H9 (cell line): ENCODE measurements around the gene ZRSR2. TPM values are rescaled to one million over a fixed set of nuclear protein-coding genes. Genes with fewer than 3 reads are reported as not detected.

ENCODE experiments used
- DNase-seq: peaks from one replicate; pipeline ENCODE4 v3.0.0-alpha.2; 2017
- H2AFZ ChIP-seq: one replicate; pipeline ENCODE4 v1.6.1; 2013; ENCODE audit warnings: mild to moderate bottlenecking, low read length, control low read depth, moderate library complexity
- H2AK5ac ChIP-seq: 2 replicates; pipeline ENCODE4 v1.6.1; 2013; ENCODE audit warnings: low read length, control low read depth, mixed read lengths; ENCODE audit not compliant: insufficient read length
- H2BK120ac ChIP-seq: one replicate; pipeline ENCODE4 v1.6.1; 2013; ENCODE audit warnings: low read depth, mild to moderate bottlenecking, low read length, control low read depth, inconsistent platforms; ENCODE audit not compliant: poor library complexity, severe bottlenecking
- H2BK12ac ChIP-seq: 2 replicates; pipeline ENCODE4 v1.6.1; 2013; ENCODE audit warnings: low read length, control low read depth, mixed read lengths, low read depth; ENCODE audit not compliant: insufficient read length
- H2BK15ac ChIP-seq: 2 replicates; pipeline ENCODE4 v1.6.1; 2013; ENCODE audit warnings: low read depth, low read length, control low read depth
- H2BK20ac ChIP-seq: one replicate; pipeline ENCODE4 v1.6.1; 2013; ENCODE audit warnings: low read depth, mild to moderate bottlenecking, low read length, control low read depth, inconsistent platforms; ENCODE audit not compliant: poor library complexity, severe bottlenecking
- H2BK5ac ChIP-seq: 2 replicates; pipeline ENCODE4 v1.6.1; 2013; ENCODE audit warnings: low read length, control low read depth, mixed read lengths; ENCODE audit not compliant: insufficient read length
- H3K14ac ChIP-seq: 2 replicates; pipeline ENCODE4 v1.6.1; 2013; ENCODE audit warnings: low read length, control low read depth; ENCODE audit not compliant: insufficient read depth
- H3K18ac ChIP-seq: 2 replicates; pipeline ENCODE4 v1.6.1; 2013; ENCODE audit warnings: low read depth, mild to moderate bottlenecking, mixed read lengths, low read length, control low read depth; ENCODE audit not compliant: insufficient read length
- H3K23ac ChIP-seq: 2 replicates; pipeline ENCODE4 v1.6.1; 2013; ENCODE audit warnings: low read length, control low read depth, mixed read lengths, low read depth; ENCODE audit not compliant: insufficient read length
- H3K23me2 ChIP-seq: 2 replicates; pipeline ENCODE4 v1.6.1; 2013; ENCODE audit warnings: low read depth, mild to moderate bottlenecking, mixed read lengths, low read length, control low read depth; ENCODE audit not compliant: insufficient read length, poor library complexity, severe bottlenecking
- H3K27ac ChIP-seq: 2 replicates; pipeline ENCODE4 v1.5.1; 2013; ENCODE audit warnings: low read length, control low read depth, mixed read lengths, low read depth; ENCODE audit not compliant: insufficient read length
- H3K27me3 ChIP-seq: 2 replicates; pipeline ENCODE4 v1.6.1; 2013; ENCODE audit warnings: low read length, control low read depth, inconsistent platforms; ENCODE audit not compliant: insufficient read depth
- H3K4ac ChIP-seq: 2 replicates; pipeline ENCODE4 v1.6.1; 2013; ENCODE audit warnings: low read depth, mild to moderate bottlenecking, control low read depth, inconsistent platforms, low read length, moderate library complexity
- H3K4me1 ChIP-seq: 2 replicates; pipeline ENCODE4 v1.6.1; 2013; ENCODE audit warnings: low read length, control low read depth, inconsistent platforms; ENCODE audit not compliant: insufficient read depth
- H3K4me2 ChIP-seq: 2 replicates; pipeline ENCODE4 v1.6.1; 2013; ENCODE audit warnings: low read length, control low read depth, mixed read lengths; ENCODE audit not compliant: insufficient read length, insufficient read depth
- H3K56ac ChIP-seq: 2 replicates; pipeline ENCODE4 v1.6.1; 2013; ENCODE audit warnings: low read depth, mild to moderate bottlenecking, mixed read lengths, low read length, control low read depth; ENCODE audit not compliant: insufficient read length
- H3K79me1 ChIP-seq: 2 replicates; pipeline ENCODE4 v1.6.1; 2013; ENCODE audit warnings: low read depth, mild to moderate bottlenecking, moderate library complexity, low read length, control low read depth, inconsistent platforms; ENCODE audit not compliant: insufficient read depth, poor library complexity, severe bottlenecking
- H3K79me2 ChIP-seq: 2 replicates; pipeline ENCODE4 v1.6.1; 2013; ENCODE audit warnings: low read length, control low read depth, inconsistent platforms; ENCODE audit not compliant: insufficient read depth
- H3K9ac ChIP-seq: 2 replicates; pipeline ENCODE4 v1.6.1; 2013; ENCODE audit warnings: low read length, control low read depth, mixed read lengths; ENCODE audit not compliant: insufficient read length; ENCODE audit errors: extremely low read depth
- H3K9me3 ChIP-seq: one replicate; pipeline ENCODE4 v1.6.1; 2013; ENCODE audit warnings: low read depth, low read length, inconsistent platforms; ENCODE audit not compliant: control insufficient read depth
- H3T11ph ChIP-seq: one replicate; pipeline ENCODE4 v1.6.1; 2013; ENCODE audit warnings: mild to moderate bottlenecking, low read length, control low read depth, inconsistent platforms
- H4K20me1 ChIP-seq: one replicate; pipeline ENCODE4 v1.6.1; 2013; ENCODE audit not compliant: control insufficient read depth, insufficient read length, insufficient read depth
- H4K5ac ChIP-seq: 2 replicates; pipeline ENCODE4 v1.6.1; 2013; ENCODE audit warnings: low read depth, mild to moderate bottlenecking, mixed read lengths, low read length, control low read depth; ENCODE audit not compliant: insufficient read length
- H4K8ac ChIP-seq: replicated peaks from 2 replicates; pipeline ENCODE4 v1.6.1; 2013; ENCODE audit warnings: low read length, control low read depth, mixed read lengths, low read depth; ENCODE audit not compliant: insufficient read length
- H4K91ac ChIP-seq: 2 replicates; pipeline ENCODE4 v1.6.1; 2013; ENCODE audit warnings: low read depth, mild to moderate bottlenecking, moderate library complexity, mixed read lengths, low read length, control low read depth; ENCODE audit not compliant: insufficient read length
- H3K27ac Mint-ChIP-seq, 3 experiments: 2 replicates in 2 of 3; 3 replicates in 1 of 3; pipeline ENCODE4 v1.8.0; 2020 to 2021; ENCODE audit warnings: mixed read lengths in 3 of 3, mild to moderate bottlenecking in 1 of 3, moderate library complexity in 1 of 3
- H3K27me3 Mint-ChIP-seq: 2 replicates; pipeline ENCODE4 v1.8.0; 2021; ENCODE audit warnings: low read depth, mild to moderate bottlenecking, moderate library complexity, mixed read lengths
- H3K36me3 Mint-ChIP-seq, 3 experiments: 2 replicates in 2 of 3; 3 replicates in 1 of 3; pipeline ENCODE4 v1.8.0; 2020 to 2021; ENCODE audit warnings: low read depth in 3 of 3, mixed read lengths in 3 of 3; ENCODE audit not compliant: insufficient read depth in 1 of 3
- H3K4me1 Mint-ChIP-seq, 2 experiments: 2 replicates each; pipeline ENCODE4 v1.8.0; 2020; ENCODE audit warnings: mixed read lengths in 2 of 2
- H3K4me3 Mint-ChIP-seq, 2 experiments: 2 replicates in 1 of 2; 3 replicates in 1 of 2; pipeline ENCODE4 v1.8.0; 2020 to 2021; ENCODE audit warnings: mild to moderate bottlenecking in 2 of 2, mixed read lengths in 2 of 2, moderate library complexity in 1 of 2
- H3K9me3 Mint-ChIP-seq, 2 experiments: 2 replicates in 1 of 2; 3 replicates in 1 of 2; pipeline ENCODE4 v1.8.0; 2020; ENCODE audit warnings: mild to moderate bottlenecking in 2 of 2, mixed read lengths in 2 of 2, moderate library complexity in 1 of 2
- total RNA-seq: library from RNA; stranded (reverse); gene quantifications from 2 replicates; pipeline ENCODE4 v1.2.1, GENCODE V29; 2021
- TF ChIP-seq, protein P1 (sequence below): fragments of 200-600 bp; sonication (generic); conservative IDR thresholded peaks from 3 replicates; pipeline ENCODE4 v1.8.0; 2021; ENCODE audit warnings: antibody characterized with exemption, mild to moderate bottlenecking

Gene ZRSR2
- total RNA-seq, 1 experiment from 2014 or later, result 21.1 TPM

DNA sequence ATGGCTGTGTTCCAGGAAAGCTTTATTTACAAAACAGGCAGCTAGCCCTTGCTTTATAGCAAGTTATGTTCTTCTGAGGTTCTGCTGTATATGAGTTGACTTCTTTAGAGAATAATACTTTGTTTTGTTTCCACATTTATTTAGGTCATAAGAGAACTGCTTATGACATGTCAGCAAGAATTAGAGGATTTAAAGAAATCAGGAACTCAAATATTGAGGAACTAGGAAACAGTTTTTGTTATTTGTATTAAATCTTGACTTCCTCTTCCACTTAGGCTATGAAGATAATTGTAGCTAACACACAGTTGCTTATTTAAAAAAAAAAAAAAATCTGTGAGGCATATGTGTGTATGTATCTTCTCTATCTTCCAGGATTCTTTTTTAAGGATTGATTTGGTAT is 14.3 kb downstream of the ZRSR2 start:
- no peak overlapping the region for H2AFZ ChIP-seq
- TF ChIP-seq, protein P1, sequence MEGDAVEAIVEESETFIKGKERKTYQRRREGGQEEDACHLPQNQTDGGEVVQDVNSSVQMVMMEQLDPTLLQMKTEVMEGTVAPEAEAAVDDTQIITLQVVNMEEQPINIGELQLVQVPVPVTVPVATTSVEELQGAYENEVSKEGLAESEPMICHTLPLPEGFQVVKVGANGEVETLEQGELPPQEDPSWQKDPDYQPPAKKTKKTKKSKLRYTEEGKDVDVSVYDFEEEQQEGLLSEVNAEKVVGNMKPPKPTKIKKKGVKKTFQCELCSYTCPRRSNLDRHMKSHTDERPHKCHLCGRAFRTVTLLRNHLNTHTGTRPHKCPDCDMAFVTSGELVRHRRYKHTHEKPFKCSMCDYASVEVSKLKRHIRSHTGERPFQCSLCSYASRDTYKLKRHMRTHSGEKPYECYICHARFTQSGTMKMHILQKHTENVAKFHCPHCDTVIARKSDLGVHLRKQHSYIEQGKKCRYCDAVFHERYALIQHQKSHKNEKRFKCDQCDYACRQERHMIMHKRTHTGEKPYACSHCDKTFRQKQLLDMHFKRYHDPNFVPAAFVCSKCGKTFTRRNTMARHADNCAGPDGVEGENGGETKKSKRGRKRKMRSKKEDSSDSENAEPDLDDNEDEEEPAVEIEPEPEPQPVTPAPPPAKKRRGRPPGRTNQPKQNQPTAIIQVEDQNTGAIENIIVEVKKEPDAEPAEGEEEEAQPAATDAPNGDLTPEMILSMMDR, result no peak
- H3K4me1 ChIP-seq, result no peaks in the 10 kb centered on the region
- H2BK5ac ChIP-seq, result no peak overlapping the region
- H3K4ac ChIP-seq, result no peak overlapping the region
- no peak overlapping the region for H3K27ac ChIP-seq
- H2BK12ac ChIP-seq, result no peak overlapping the region
- H3K9ac ChIP-seq, result no peak overlapping the region
- no peaks in the 10 kb centered on the region for H3K4me1 Mint-ChIP-seq
- H3K9me3 Mint-ChIP-seq, result no peaks in the 10 kb centered on the region
- H3T11ph ChIP-seq, result no peak overlapping the region
- no peak overlapping the region for H3K18ac ChIP-seq
- no peak for DNase-seq
- H2BK20ac ChIP-seq, result no peak overlapping the region
- H3K23me2 ChIP-seq, result no peaks in the 10 kb centered on the region
- no peak overlapping the region for H3K56ac ChIP-seq
- H2AK5ac ChIP-seq, result no peak overlapping the region
- no peaks in the 10 kb centered on the region for H3K79me1 ChIP-seq
- H3K27me3 ChIP-seq, result no peaks in the 10 kb centered on the region
- no peak overlapping the region for H4K5ac ChIP-seq
- no peak overlapping the region for H3K4me2 ChIP-seq
- H3K27me3 Mint-ChIP-seq, result no peaks in the 10 kb centered on the region
- no peak overlapping the region for H2BK15ac ChIP-seq
- H4K20me1 ChIP-seq, result no peaks in the 10 kb centered on the region
- H4K8ac ChIP-seq, result no peak overlapping the region
- no peak overlapping the region for H4K91ac ChIP-seq
- no peak overlapping the region for H3K4me3 Mint-ChIP-seq
- H3K36me3 Mint-ChIP-seq, result peaks cover 29 to 74% (median 59%) of the 10 kb centered on the region in 3 experiments; a peak in 6 of 7 replicates
- H3K23ac ChIP-seq, result no peak overlapping the region
- no peak overlapping the region for H3K27ac Mint-ChIP-seq
- no peaks in the 10 kb centered on the region for H3K9me3 ChIP-seq
- no peaks in the 10 kb centered on the region for H3K79me2 ChIP-seq
- no peak overlapping the region for H2BK120ac ChIP-seq
- no peak overlapping the region for H3K14ac ChIP-seq
